Peyer's patch (tissue), 4 donors: ENCODE results near the gene MARK4.

Experiments
- POLR2A ChIP-seq, 2 donors: fragments of 450-650 bp; IDR thresholded peaks; one replicate each; pipeline ENCODE4 v1.5.1; 2017; ENCODE audit warnings: antibody characterized with exemption in 2 of 2, mild to moderate bottlenecking in 2 of 2, moderate library complexity in 2 of 2
- TF ChIP-seq, protein P1 (sequence below), 6 experiments: fragments of 450-650 bp in 4 of 6; fragments of 200-600 bp in 2 of 6; sonication (generic) in 1 of 6; IDR thresholded peaks; one replicate each; pipeline ENCODE4 v1.5.1; 2017 to 2019; ENCODE audit warnings: antibody characterized with exemption in 6 of 6, mild to moderate bottlenecking in 3 of 6, moderate library complexity in 1 of 6

DNA sequence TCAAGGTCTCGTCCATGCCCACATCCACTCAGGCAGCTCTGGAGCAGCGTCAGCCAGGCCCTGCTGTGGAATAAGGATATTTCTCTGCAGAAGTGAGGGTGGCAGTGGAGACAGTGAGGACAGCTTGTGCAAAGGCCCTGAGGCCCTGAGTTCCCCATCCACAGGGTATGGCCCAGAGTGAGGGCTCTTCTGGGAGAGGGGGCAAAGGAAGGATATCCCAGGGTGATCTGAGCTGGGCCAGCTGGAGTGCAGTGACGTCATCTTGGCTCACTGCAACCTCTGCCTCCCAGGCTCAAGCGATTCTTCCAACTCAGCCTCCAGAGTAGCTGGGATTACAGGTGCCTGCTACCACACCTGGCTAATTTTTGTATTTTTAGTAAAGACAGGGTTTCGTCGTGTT lies 11.5 kb downstream of the MARK4 start:
- no peak for TF ChIP-seq POLR2A (IDR thresholded peaks at IDR 0.05)
- TF ChIP-seq, protein P1, sequence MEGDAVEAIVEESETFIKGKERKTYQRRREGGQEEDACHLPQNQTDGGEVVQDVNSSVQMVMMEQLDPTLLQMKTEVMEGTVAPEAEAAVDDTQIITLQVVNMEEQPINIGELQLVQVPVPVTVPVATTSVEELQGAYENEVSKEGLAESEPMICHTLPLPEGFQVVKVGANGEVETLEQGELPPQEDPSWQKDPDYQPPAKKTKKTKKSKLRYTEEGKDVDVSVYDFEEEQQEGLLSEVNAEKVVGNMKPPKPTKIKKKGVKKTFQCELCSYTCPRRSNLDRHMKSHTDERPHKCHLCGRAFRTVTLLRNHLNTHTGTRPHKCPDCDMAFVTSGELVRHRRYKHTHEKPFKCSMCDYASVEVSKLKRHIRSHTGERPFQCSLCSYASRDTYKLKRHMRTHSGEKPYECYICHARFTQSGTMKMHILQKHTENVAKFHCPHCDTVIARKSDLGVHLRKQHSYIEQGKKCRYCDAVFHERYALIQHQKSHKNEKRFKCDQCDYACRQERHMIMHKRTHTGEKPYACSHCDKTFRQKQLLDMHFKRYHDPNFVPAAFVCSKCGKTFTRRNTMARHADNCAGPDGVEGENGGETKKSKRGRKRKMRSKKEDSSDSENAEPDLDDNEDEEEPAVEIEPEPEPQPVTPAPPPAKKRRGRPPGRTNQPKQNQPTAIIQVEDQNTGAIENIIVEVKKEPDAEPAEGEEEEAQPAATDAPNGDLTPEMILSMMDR (IDR thresholded peaks at IDR 0.05), result no peak
